Measurements from ENCODE around the gene TASP1.

Gene TASP1

DNA sequence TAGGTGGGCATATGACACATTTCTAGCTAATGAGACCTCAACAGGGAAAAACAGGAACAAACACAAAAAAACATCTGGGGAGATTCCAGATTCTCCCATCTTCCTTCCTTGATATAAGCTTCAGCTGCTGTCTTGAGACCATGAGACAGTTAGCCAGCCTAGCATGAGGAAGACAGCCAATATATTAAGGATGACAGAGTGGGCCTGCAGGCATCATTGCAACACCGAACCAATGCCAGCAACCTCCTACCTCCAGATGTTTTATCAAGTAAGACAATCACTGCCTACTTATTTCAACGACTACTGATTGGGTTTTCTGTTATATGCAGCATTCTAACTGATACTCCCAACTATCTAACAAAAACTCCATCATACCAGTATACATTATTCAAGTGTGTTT lies 298.6 kb downstream of the TASP1 start:
- DNase-seq: no peak
